Measurements from ENCODE around the gene MYO9B. TPM values are rescaled to one million over a fixed set of nuclear protein-coding genes. Genes with fewer than 3 reads are reported as not detected.

The MYO9B gene
- polyA plus RNA-seq, 3 donors: 5.9 to 366 (median 7.5) TPM

DNA sequence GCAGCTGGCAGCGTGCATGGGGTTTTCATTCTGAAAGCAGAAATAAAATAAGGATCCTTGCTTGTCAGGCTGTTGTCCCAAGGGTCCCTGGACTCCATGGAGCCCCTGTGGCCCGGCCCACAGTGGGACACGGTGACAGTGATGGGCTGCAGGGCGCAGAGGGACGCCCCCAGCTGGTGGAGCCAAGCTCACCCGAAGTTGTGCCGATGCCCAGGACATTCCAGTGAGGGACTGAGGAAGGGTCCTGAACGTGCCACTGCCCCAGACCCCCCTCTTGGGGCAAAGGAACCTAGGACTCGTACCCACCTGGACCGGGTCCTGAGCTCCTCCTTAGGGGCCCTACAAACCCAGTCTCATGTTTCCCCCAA is 35.0 kb downstream of the MYO9B start:
- Histone ChIP-seq H3K79me2 (ENCODE audit: insufficient read depth, low read length) (peaks cover 92% of the 10 kb centered on the region), H3K27me3 (ENCODE audit: control insufficient read depth in 2 of 2, insufficient read depth in 2 of 2, low read length in 2 of 2) (no peaks in the 10 kb centered on the region), H3K4me1 (ENCODE audit: control insufficient read depth in 1 of 2, insufficient read depth in 2 of 2, low read length in 2 of 2) (peaks cover 94 to 96% of the 10 kb centered on the region in 2 donors), H3K9me3 (replicated peaks in 1 of 2; ENCODE audit: control insufficient read depth in 1 of 2, insufficient read depth in 1 of 2, low read length in 2 of 2) (no peaks in the 10 kb centered on the region), H3K9ac (ENCODE audit: insufficient read depth, low read length, poor library complexity, severe bottlenecking) (peak overlapping the region; percentile 74), H3K4me3 (replicated peaks in 1 of 3; ENCODE audit: low read depth in 2 of 3, low read length in 3 of 3) (peak overlapping the region in 2 of 3 experiments; percentile 8 to 71), H3K36me3 (replicated peaks in 1 of 2; ENCODE audit: control insufficient read depth in 1 of 2, insufficient read depth in 2 of 2, low read length in 2 of 2) (peaks cover 13 to 41% of the 10 kb centered on the region in 2 donors), H3K4me2 (replicated peaks; ENCODE audit: extremely low read depth, low read length, poor library complexity, severe bottlenecking) (peak overlapping the region; percentile 77), H4K20me1 (ENCODE audit: insufficient read depth, low read length) (no peaks in the 10 kb centered on the region), H2AFZ (ENCODE audit: insufficient read depth, low read depth, low read length, poor library complexity, severe bottlenecking) (no peak overlapping the region), H3K27ac (ENCODE audit: low read depth in 1 of 2, low read length in 2 of 2) (peak overlapping the region; percentile 95)
- peaks cover 95% of the 10 kb centered on the region for H3K4me1 Mint-ChIP-seq
- peaks cover 0 to 4% (median 2%) of the 10 kb centered on the region in 3 donors for H3K27me3 Mint-ChIP-seq (ENCODE audit: low read depth in 3 of 3)
- 63% methylated on average over 10 of the region's 10 CpGs for WGBS (ENCODE audit: insufficient coverage)
- H3K9me3 Mint-ChIP-seq: no peaks in the 10 kb centered on the region
- H3K4me3 Mint-ChIP-seq: peak overlapping the region; percentile 75 to 88
- no peak for DNase-seq
- H3K36me3 Mint-ChIP-seq: peaks cover 74 to 87% of the 10 kb centered on the region in 2 donors
- intact Hi-C loops (cut with micrococcal nuclease): loop anchor here (1.0 to 5.0 kb wide), 3 partner anchors 28 to 62 kb away; partner anchors contain the start of genes HAUS8 (in 2 of the 2) and MYO9B (in 2 of the 2)
- peak overlapping the region; percentile 98 to 99 (median 99) for H3K27ac Mint-ChIP-seq
- TF ChIP-seq, protein P1, sequence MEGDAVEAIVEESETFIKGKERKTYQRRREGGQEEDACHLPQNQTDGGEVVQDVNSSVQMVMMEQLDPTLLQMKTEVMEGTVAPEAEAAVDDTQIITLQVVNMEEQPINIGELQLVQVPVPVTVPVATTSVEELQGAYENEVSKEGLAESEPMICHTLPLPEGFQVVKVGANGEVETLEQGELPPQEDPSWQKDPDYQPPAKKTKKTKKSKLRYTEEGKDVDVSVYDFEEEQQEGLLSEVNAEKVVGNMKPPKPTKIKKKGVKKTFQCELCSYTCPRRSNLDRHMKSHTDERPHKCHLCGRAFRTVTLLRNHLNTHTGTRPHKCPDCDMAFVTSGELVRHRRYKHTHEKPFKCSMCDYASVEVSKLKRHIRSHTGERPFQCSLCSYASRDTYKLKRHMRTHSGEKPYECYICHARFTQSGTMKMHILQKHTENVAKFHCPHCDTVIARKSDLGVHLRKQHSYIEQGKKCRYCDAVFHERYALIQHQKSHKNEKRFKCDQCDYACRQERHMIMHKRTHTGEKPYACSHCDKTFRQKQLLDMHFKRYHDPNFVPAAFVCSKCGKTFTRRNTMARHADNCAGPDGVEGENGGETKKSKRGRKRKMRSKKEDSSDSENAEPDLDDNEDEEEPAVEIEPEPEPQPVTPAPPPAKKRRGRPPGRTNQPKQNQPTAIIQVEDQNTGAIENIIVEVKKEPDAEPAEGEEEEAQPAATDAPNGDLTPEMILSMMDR (IDR thresholded peaks at IDR 0.05): no peak

DNA sequence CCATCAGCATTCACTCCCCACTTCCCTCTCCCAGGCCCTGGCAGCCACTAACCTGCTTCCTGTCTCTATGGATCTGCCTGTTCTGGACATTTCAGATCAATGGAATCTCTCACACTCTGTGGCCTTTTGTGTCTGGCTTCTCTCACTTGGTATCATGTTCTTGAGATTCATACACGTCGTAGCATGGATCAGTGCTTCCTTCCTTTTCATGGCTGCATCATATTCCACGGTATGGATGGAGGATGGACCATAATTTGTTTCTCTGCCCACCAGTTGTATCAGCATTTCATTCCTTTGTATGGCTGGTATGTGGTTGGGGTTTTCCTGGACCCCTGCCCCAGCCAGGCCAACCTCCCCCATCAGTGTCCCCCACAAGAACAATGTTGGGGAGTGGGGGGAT is 36.2 kb downstream of the MYO9B start:
- Mint-ChIP-seq H3K36me3 (peaks cover 72 to 85% of the 10 kb centered on the region in 2 donors), H3K9me3 (peaks cover 0 to 5% (median 0%) of the 10 kb centered on the region in 7 donors), H3K27ac (peak overlapping the region; percentile 80 to 99 (median 97)), H3K27me3 (ENCODE audit: low read depth in 3 of 3) (peaks cover 0 to 3% (median 2%) of the 10 kb centered on the region in 3 donors), H3K4me1 (peaks cover 95% of the 10 kb centered on the region), H3K4me3 (peak overlapping the region in 1 of 2 donors; percentile 1)
- no peaks in the 10 kb centered on the region for H3K27me3 ChIP-seq (ENCODE audit: control insufficient read depth in 2 of 2, insufficient read depth in 2 of 2, low read length in 2 of 2)
- TF ChIP-seq, protein P1 (IDR thresholded peaks at IDR 0.05): no peak
- DNase-seq: no peak
- H3K4me3 ChIP-seq (replicated peaks in 1 of 3; ENCODE audit: low read depth in 2 of 3, low read length in 3 of 3): peak overlapping the region in 1 of 3 experiments; percentile 55
- peak overlapping the region; percentile 84 to 87 for H3K27ac ChIP-seq (ENCODE audit: low read depth in 1 of 2, low read length in 2 of 2)
- peaks cover 92% of the 10 kb centered on the region for H3K79me2 ChIP-seq (ENCODE audit: insufficient read depth, low read length)
- peaks cover 0 to 4% of the 10 kb centered on the region in 2 donors for H3K9me3 ChIP-seq (replicated peaks in 1 of 2; ENCODE audit: control insufficient read depth in 1 of 2, insufficient read depth in 1 of 2, low read length in 2 of 2)
- no peak overlapping the region for H2AFZ ChIP-seq (ENCODE audit: insufficient read depth, low read depth, low read length, poor library complexity, severe bottlenecking)
- no peak overlapping the region for H3K9ac ChIP-seq (ENCODE audit: insufficient read depth, low read length, poor library complexity, severe bottlenecking)
- H4K20me1 ChIP-seq (ENCODE audit: insufficient read depth, low read length): no peaks in the 10 kb centered on the region
- peaks cover 92 to 97% of the 10 kb centered on the region in 2 donors for H3K4me1 ChIP-seq (ENCODE audit: control insufficient read depth in 1 of 2, insufficient read depth in 2 of 2, low read length in 2 of 2)
- H3K36me3 ChIP-seq (replicated peaks in 1 of 2; ENCODE audit: control insufficient read depth in 1 of 2, insufficient read depth in 2 of 2, low read length in 2 of 2): peaks cover 6 to 38% of the 10 kb centered on the region in 2 donors
- no CpG with 5 or more reads among the region's 3 CpGs for WGBS (ENCODE audit: insufficient coverage)
- no peak overlapping the region for H3K4me2 ChIP-seq (replicated peaks; ENCODE audit: extremely low read depth, low read length, poor library complexity, severe bottlenecking)
- intact Hi-C loops (cut with micrococcal nuclease): loop anchor here (5.0 kb wide), 2 partner anchors 34 to 61 kb away; partner anchors contain the start of genes HAUS8 (in 2 of the 2) and MYO9B (in 2 of the 2)

All from CD14-positive monocyte (primary cell).